GM12892 (cell line): ENCODE measurements around the gene ATP13A1. TPM values are rescaled to one million over a fixed set of nuclear protein-coding genes. Genes with fewer than 3 reads are reported as not detected.
A peak's percentile ranks its signal among the peaks of the same experiment; 100 is the strongest.
"Not testable (repeated sequence)": the region's sequence is repeated elsewhere in the genome, so short reads cannot be mapped to it uniquely, and the experiment has no call there.

Experiments
- DNase-seq: peaks from one replicate; pipeline ENCODE4 v3.0.0; 2011; ENCODE audit not compliant: insufficient read length
- FAIRE-seq: peaks from 2 replicates; lab custom pipeline; 2011; peaks lifted over from hg19 to GRCh38; lab: Jason Lieb, UNC
- POLR2A ChIP-seq: IDR thresholded peaks from 2 replicates; pipeline ENCODE4 v1.6.1; 2011; ENCODE audit warnings: low read depth, low read length, control low read depth
- POLR2AphosphoS5 ChIP-seq: IDR thresholded peaks from 2 replicates; pipeline ENCODE4 v1.6.1; 2011; ENCODE audit warnings: low read depth, low read length, control low read depth
- TAF1 ChIP-seq: IDR thresholded peaks from 2 replicates; pipeline ENCODE4 v1.6.1; 2011; ENCODE audit warnings: low read depth, mild to moderate bottlenecking, control low read depth, low read length, borderline replicate concordance
- polyA plus RNA-seq: library from polyadenylated mRNA; unstranded; fragments of >200 nt; gene quantifications from one replicate; pipeline ENCODE4 v1.2.1, GENCODE V29; 2012; ENCODE audit warnings: missing spikeins, inconsistent platforms; ENCODE audit not compliant: missing spikeins

The ATP13A1 gene
- 20.2 TPM for polyA plus RNA-seq

DNA sequence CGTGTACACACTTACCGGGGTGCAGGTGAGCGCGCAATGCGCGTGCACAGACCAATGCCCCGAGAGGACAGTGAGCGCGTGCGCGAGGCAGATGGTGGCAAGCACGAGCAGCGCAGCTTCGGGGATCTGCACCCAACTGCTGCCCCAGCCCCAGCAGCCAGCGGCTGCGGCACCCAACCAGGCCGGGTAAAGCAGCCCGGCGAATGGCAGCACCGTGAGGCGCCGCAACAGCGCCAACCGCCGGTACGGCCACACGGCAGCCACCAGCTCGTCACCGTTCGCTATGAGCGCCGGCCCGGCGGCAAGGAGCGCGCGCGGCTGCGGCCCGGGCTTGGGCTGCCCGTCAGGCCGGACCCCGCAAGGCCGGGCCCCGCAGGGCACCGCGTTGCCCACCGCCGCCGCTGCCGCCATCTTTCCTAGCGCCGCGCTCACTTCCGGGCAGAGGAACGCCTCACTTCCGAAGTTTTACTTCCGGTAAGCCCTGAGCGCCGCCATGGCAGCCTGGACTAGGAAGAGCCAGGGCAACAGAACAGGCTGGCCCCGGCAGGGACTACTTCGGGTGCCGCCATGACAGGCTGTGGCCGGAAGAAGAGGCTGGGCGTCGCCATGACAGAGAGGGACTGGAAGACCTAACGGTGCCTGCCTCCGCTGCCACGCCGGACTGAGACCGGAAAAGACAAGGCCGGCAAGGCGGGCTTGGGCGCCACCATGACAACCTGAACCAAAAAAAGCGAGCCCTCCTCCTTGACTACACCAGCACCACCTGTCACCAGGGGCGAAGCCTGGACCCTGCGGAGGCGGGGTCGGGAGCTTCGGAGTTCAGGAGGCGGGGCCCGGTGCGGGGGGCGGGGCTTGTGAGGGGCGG lies at the start of gene ATP13A1:
TSS of gene ATP13A1 (minus strand) at position 421 of the 865 bp plus-strand sequence. CDS start at position 411, 10 bp downstream.
- peak; percentile 66 for DNase-seq
- peak; percentile 87 for FAIRE-seq
- TF ChIP-seq TAF1 (peak; percentile 91), POLR2AphosphoS5 (peak; percentile 80), POLR2A (peak; percentile 86)

DNA sequence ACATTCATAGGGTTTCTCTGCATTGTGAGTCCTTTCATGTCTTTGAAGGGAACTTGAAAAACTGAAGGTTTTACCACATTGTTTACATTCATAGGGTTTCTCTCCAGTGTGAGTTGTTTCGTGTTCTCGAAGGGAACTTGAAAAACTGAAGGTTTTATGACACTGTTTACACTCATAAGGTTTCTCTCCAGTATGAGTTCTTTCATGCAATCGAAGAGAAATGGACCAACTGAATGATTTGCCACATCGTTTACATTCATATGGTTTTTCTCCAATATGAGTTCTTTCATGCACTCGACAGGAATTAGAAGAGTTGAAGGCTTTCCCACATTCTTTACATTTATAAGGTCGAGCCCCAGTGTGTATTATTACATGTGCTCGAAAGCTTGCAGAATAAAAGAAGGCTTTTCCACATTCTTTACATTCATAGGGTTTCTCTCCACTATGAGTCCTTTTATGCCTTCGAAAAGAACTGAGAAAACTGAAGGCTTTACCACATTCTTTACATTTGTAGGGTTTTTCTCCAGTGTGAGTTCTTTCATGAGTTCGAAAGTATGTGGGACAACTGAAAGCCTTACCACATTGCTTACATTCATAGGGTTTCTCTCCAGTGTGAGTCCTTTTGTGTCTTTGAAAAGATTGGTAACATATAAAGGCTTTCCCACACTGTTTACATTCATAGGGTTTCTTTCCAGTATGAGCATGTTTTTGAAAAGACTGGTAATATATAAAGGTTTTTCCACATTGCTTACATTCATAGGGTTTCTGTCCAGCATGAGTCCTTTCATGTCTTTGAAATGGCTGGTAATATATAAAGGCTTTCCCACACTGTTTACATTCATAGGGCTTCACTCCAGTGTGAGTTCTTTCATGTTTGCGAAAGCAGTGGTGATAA lies 48.7 kb upstream of the ATP13A1 start:
- no peak for DNase-seq
- no peak for TF ChIP-seq POLR2A
- no peak for FAIRE-seq

DNA sequence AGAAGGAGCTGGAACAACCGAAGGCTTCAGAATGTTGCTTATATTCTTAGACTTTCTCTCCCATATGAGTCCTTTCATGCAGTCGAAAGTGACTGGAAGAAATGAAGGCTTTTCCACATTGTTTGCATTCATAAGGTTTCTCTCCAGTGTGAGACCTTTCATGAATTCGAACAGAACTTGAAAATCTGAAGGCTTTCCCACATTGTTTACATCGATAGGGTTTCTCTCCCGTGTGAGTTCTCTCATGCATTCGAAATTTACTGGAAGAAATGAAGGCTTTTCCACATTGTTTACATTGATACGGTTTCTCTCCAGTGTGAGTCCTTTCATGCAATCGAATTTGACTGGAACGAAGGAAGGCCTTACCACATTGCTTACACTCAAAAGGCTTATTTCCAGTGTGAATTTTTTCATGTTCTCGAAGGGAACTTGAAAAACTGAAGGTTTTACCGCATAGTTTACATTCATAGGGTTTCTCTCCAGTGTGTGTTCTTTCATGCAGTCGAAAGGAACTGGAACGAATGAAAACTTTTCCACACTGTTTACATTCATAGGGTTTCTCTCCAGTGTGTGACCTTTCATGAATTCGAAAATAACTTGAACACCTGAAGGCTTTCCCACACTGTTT lies 47.9 kb upstream of the ATP13A1 start:
- TF ChIP-seq TAF1 (no peak), POLR2AphosphoS5 (no peak), POLR2A (no peak)
- no peak for DNase-seq

DNA sequence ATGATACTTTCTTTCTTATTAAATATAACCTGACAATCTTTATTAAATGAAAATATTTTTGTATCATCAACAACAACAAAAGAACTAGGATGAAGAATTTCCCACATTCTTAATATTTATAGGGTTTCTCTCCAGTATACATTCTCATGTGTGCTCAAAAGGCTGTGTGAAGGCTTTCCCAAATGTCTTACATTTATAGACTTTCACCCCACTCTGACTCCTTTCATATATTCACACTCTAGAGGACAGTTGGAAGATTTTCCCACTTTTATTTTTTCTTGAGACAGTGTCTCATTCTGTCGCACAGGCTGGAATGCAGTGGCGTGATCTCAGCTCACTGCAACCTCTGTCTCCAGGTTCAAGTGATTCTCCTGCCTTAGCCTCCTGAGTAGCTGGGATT lies 47.0 kb upstream of the ATP13A1 start:
- DNase-seq = no peak
- TF ChIP-seq TAF1 (no peak), POLR2A (no peak), POLR2AphosphoS5 (no peak)
- no peak for FAIRE-seq

More for the DNA sequence above, 47.9 kb upstream of the ATP13A1 start:
- FAIRE-seq = no peak

DNA sequence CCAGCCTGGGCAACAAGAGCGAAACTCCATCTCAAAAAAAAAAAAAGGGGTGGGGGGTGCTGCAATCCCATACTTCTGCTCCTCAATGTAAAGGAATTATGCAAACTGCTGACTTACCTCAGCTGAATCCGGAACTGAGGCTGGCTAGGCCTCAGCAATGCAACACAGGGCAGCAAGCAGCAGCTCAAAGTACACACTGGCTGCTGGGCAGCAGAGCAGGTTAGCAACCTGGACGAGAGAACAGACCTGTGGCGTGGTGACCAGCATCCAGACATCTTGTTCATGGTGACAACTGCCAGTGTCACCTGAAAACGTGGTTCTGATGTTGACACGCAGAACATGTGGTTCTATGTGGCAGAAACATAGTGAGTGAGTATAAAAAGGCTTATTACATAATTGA lies 41.4 kb upstream of the ATP13A1 start:
- TF ChIP-seq TAF1 = no peak
- TF ChIP-seq POLR2A = no peak
- TF ChIP-seq POLR2AphosphoS5 = no peak
- no peak for DNase-seq
- FAIRE-seq = no peak

DNA sequence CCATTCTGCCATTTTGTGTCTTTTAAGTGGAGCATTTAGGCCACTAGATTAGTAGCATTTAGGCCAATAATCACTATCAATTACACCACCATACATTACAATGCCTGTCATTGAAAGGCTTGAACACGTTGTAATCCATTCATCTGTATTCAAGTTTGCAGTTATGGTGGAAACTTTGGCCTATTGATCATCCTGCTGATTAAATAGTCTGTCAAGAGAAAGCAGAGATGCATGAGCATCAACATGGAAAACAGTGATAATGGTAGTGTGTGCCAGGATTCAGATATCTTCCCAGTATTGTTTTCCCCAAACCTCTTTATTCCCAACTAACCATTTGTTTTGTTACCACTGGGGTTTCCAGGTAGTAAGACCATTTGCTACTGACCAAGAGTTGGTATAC lies 37.0 kb upstream of the ATP13A1 start:
- FAIRE-seq, DNase-seq: not testable (repeated sequence)

DNA sequence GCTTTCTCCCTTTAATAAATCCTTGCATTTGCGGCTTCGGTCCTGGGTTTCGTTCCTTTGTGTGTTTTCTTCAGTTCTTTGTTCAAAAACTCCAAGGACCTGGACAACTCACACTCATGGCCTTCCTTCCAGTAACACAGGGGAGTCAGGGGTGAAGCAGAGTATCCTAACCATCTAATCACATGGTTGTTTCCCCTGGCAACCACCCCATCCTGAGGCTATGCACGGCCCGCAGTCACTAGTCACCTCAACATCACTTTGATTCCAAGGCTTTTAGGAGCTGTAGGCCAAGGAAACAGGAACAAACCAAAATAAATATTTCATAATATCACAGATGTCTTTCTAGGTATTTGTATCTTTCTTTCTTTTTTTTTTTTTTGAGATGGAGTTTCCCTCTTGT lies 34.1 kb upstream of the ATP13A1 start:
- no peak for TF ChIP-seq POLR2AphosphoS5
- TF ChIP-seq TAF1 = no peak
- no peak for TF ChIP-seq POLR2A
- FAIRE-seq (no peak), DNase-seq (no peak)

DNA sequence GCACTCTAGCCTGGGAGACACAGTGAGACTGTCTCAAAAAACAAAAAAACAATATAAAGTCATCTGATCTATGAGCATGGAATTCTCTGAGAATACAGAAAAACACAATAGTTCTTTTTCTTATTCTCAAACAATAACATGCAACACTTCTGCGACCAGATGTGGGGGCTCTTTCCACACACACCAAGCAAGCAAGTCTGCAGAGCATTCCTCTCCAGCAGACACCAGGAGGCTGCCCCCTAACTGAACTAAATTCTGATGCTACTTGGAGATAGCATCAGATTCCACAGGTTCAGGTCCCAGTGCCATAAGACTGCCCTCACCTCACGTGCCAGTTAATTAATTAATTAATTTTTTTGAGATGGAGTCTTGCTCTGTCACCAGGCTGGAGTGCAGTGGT lies 32.9 kb upstream of the ATP13A1 start:
- DNase-seq (no peak), FAIRE-seq (no peak)

DNA sequence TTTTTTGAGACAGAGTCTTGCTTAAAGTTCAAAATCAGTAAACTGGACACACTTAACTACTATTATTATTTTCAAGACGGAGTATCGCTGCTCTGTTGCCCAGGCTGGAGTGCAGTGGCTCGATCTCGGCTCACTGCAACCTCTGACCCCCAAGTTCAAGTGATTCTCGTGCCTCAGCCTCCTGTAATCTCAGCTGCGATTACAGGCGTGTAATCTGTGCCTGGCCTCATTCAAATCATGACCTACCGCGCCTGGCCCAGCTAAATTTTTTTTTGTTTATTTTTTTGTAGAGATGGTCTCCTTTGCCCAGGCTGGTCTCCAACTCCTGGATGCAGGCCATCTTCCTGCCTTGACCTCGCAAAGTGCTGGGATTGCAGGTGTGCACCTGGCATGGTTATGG lies 28.2 kb upstream of the ATP13A1 start:
- FAIRE-seq = no peak
- no peak for DNase-seq
- TF ChIP-seq POLR2A (no peak), POLR2AphosphoS5 (no peak), TAF1 (no peak)

More for the DNA sequence above, 32.9 kb upstream of the ATP13A1 start:
- TF ChIP-seq POLR2AphosphoS5 (no peak), TAF1 (no peak), POLR2A (no peak)

DNA sequence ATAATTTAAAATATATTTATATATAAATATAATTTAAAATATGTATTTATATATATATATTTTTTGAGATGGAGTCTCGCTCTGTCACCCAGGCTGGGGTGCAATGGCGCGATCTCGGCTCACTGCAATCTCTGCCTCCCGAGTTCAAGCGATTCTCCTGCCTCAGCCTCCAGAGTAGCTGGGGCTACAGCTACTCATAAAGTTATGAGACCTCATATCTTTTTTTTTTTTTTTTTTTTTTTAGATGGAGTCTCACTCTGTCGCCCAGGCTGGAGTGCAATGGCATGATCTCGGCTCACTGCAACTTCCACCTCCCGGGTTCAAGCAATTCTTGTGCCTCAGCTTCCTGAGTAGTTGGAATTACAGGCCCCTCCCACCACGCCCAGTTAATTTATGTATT lies 25.5 kb upstream of the ATP13A1 start:
- not testable (repeated sequence) for FAIRE-seq, DNase-seq

DNA sequence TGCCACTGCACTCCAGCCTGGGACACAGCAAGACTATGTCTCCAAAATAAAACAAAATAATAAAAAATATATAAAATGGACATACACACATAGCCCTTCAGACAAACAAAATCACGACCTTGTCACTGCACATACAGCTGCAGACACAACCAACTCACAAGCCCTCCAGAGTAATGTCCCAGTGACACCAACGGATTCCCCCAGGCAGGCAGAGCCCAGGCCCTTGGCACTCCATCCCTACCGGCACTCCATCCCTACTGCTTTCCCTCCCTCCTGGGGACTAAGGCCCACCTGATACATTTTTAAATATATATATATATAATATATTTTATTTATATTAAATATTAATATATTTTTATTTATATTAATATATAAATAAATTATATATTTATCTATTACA lies 23.6 kb upstream of the ATP13A1 start:
- no peak for DNase-seq
- TF ChIP-seq POLR2AphosphoS5 = no peak
- no peak for TF ChIP-seq POLR2A
- no peak for TF ChIP-seq TAF1
- no peak for FAIRE-seq

DNA sequence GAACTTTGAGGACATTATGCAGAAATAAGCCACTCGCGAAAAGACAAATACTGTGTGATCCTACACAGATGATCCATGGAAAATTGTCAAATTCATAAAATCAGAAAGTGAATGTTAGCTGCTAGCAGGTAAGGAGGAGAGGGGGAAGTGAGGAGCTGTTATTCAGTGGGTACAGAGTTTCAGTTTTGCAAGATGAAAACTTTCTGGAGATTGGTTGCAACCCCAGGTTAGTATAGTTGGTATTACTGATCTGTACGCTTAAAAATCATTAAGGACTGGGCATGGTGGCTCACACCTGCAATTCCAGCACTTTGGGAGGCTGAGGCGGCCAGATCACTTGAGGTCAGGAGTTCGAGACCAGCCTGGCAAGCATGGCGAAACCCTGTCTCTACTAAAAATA lies 23.1 kb upstream of the ATP13A1 start:
- no peak for FAIRE-seq
- DNase-seq = no peak
- TF ChIP-seq POLR2A = no peak
- TF ChIP-seq POLR2AphosphoS5 = no peak
- TF ChIP-seq TAF1 = no peak

DNA sequence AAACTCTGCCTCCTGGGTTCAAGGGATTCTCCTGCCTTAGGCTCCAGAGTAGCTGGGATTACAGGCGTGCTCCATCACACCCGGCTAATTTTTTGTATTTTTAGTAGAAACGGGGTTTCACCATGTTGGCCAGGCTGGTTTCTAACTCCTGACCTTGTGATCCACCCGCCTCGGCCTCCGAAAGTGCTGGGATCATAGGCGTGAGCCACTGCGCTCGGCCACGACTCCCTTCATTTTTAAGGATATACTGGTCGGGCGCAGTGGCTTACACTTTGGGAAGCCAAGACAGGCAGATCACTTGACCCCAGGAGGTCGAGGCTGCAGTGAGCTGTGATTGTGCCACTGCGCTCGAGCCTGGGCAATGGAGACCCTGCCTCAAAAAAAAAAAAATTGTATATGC lies 22.6 kb upstream of the ATP13A1 start:
- not testable (repeated sequence) for DNase-seq, FAIRE-seq
